ENCODE measurements around the gene E2F2. TPM values are rescaled to one million over a fixed set of nuclear protein-coding genes. Genes with fewer than 3 reads are reported as not detected.
A peak's percentile ranks its signal among the peaks of the same experiment; 100 is the strongest.

The E2F2 gene
- total and polyA plus RNA-seq, 2 of the 13 experiments (the other 11 are each of a cell fraction or from before 2014, with no cell fraction given): 0.65 to 6.6 TPM

GRCh38 chr1:23478896-23479665 is 52.0 kb downstream of the E2F2 start (continued):
- TF ChIP-seq THYN1 (CRISPR knock-in tag; IDR thresholded peaks at IDR 0.05; ENCODE audit: borderline replicate concordance, low read depth): no peak
- no peak for TF ChIP-seq FUBP1 (CRISPR knock-in tag; IDR thresholded peaks at IDR 0.05; ENCODE audit: borderline replicate concordance)
- peak; percentile 90 for TF ChIP-seq GATAD2A (CRISPR knock-in tag; IDR thresholded peaks at IDR 0.05)
- 0 out of 2 replicates have a peak, but pooled peaks have one; percentile 40 for TF ChIP-seq ARNT2 (CRISPR knock-in tag; IDR thresholded peaks at IDR 0.05; ENCODE audit: low read depth)
- no peak for TF ChIP-seq ZNF7 (CRISPR knock-in tag; IDR thresholded peaks at IDR 0.05)
- peak; percentile 83 for TF ChIP-seq SKI (IDR thresholded peaks at IDR 0.05; ENCODE audit: partially characterized antibody)
- TF ChIP-seq FOXK1 (CRISPR knock-in tag; IDR thresholded peaks at IDR 0.05; ENCODE audit: borderline replicate concordance, low read depth): peak; percentile 89
- no peak for TF ChIP-seq TBP (CRISPR knock-in tag; IDR thresholded peaks at IDR 0.05)
- TF ChIP-seq SMAD3 (CRISPR knock-in tag; IDR thresholded peaks at IDR 0.05): no peak
- TF ChIP-seq REL (CRISPR knock-in tag; conservative IDR thresholded peaks at IDR 0.05): no peak
- peak; percentile 97 for TF ChIP-seq SIX4 (CRISPR knock-in tag; IDR thresholded peaks at IDR 0.05)
- no peak for TF ChIP-seq PHF20 (CRISPR knock-in tag; IDR thresholded peaks at IDR 0.05)
- TF ChIP-seq ZNF629 (CRISPR knock-in tag; conservative IDR thresholded peaks at IDR 0.05): no peak
- no peak for TF ChIP-seq MAFF (IDR thresholded peaks at IDR 0.05; ENCODE audit: low read depth, low read length)
- TF ChIP-seq, protein P1, sequence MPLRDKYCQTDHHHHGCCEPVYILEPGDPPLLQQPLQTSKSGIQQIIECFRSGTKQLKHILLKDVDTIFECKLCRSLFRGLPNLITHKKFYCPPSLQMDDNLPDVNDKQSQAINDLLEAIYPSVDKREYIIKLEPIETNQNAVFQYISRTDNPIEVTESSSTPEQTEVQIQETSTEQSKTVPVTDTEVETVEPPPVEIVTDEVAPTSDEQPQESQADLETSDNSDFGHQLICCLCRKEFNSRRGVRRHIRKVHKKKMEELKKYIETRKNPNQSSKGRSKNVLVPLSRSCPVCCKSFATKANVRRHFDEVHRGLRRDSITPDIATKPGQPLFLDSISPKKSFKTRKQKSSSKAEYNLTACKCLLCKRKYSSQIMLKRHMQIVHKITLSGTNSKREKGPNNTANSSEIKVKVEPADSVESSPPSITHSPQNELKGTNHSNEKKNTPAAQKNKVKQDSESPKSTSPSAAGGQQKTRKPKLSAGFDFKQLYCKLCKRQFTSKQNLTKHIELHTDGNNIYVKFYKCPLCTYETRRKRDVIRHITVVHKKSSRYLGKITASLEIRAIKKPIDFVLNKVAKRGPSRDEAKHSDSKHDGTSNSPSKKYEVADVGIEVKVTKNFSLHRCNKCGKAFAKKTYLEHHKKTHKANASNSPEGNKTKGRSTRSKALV (CRISPR knock-in tag; IDR thresholded peaks at IDR 0.05): no peak
- TF ChIP-seq SALL2 (CRISPR knock-in tag; IDR thresholded peaks at IDR 0.05): no peak; the same call in 1 of the 2 replicates
- peak; percentile 87 for TF ChIP-seq MED1 (CRISPR knock-in tag; IDR thresholded peaks at IDR 0.05)
- peak; percentile 71; the same call in 1 of the 2 replicates for TF ChIP-seq ZNF747 (CRISPR knock-in tag; IDR thresholded peaks at IDR 0.05; ENCODE audit: borderline replicate concordance)
- TF ChIP-seq JARID2 (CRISPR knock-in tag; IDR thresholded peaks at IDR 0.05; ENCODE audit: insufficient replicate concordance): no peak
- no peak for TF ChIP-seq ZNF280D (CRISPR knock-in tag; IDR thresholded peaks at IDR 0.05)
- TF ChIP-seq NAIF1 (CRISPR knock-in tag; IDR thresholded peaks at IDR 0.05; ENCODE audit: borderline replicate concordance): no peak
- TF ChIP-seq EEA1 (CRISPR knock-in tag; IDR thresholded peaks at IDR 0.05; ENCODE audit: borderline replicate concordance): no peak
- TF ChIP-seq, protein P2, sequence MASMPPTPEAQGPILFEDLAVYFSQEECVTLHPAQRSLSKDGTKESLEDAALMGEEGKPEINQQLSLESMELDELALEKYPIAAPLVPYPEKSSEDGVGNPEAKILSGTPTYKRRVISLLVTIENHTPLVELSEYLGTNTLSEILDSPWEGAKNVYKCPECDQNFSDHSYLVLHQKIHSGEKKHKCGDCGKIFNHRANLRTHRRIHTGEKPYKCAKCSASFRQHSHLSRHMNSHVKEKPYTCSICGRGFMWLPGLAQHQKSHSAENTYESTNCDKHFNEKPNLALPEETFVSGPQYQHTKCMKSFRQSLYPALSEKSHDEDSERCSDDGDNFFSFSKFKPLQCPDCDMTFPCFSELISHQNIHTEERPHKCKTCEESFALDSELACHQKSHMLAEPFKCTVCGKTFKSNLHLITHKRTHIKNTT (CRISPR knock-in tag; IDR thresholded peaks at IDR 0.05): no peak

All from HepG2 (cell line).